ENCODE data around the gene ZNF385A.

The ZNF385A gene

DNA sequence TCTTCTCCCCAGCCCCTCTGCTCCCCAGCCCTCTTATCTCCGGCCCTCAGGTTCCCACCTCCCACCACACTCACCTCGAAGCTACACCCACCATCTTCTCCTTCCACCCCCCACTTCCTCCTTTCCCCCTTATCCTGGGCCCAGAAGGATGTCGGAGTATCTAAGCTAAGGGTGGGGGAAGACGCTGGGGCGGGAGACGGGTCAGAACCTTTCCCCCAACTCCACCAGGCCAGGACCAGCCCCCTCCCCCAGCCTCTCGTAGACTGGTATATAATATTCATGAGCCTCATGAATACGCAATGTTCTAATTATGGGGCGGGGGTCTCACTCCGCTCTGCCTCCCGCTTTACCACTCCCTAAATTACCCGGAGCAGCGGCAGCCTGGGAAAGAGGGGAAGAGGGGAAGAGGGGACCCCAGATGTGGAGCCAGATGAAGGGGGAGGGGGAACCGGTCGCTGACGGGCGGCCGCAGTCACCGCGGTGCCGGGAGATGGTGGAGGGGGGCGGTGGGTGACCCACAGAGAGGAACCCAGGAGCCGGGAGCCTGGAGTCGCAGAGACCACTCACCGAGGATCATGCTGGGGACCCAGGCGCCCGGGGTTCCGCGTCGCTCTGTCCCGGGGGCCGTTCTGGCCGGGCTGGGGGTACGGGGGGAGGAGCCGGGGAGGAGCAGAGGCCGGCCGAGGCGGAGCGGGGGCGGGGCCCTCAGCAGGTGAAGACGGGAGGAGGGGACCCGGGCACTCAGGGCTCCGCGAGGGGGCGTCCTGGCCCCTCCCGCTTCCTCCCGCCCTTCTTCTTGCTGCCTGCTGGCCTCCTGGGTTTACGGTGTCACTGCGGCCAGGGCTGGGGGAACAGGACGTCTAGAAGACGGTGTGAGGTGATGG lies 6.4 kb upstream of the ZNF385A start:
- DNase-seq = no peak

DNA sequence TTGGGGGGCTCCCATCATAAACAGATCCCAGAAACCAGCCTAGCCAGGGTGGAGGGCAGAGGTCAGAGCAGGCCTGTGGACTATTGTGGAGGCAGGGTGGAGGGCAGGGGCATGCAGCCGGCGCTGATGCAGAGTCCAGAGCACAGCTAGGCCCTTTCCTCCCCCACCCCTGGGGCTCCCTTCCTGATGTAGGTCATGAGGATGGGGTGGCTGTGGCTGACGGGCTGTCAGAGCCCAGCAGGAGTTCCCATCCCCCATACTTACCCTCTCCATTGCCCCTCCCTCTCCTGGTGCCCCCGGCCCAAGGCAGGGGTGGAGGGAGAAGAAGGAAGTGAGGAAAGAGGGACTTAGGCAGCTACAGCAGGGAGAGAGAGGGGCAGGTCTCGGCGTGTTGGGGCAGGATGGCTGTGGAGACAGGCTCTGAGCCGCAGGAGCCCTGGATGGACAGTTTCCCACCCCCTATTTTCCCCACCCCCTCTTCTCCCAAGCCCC lies 5.7 kb upstream of the ZNF385A start:
- no peak for DNase-seq

DNA sequence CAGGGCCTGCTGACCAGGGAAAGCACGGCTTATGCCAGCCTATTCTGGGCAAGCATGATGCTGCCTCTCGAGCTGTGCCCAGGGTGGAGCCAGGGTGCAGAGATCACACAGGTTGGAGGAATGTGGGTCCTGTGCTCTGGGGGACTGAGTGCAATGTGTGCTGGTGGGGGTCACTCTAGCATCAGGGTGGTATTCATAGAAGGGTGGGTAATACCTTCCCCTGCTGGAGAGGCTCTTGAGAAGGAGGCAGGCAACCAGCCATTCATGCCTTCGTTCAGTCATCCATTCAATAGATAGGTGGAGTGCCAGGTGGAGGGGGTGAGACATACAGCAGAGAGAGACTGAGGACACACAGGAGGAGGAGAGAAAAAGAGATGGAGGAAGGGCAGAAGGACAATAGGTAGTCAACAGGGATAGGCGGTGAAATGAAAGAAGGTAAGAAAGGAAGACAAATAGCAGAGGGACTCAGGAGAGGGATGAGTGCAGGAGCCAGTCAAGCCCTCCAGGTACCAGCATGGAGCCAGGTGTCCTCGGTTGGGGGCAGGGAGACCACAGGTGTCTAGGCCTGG lies 5.2 kb upstream of the ZNF385A start:
- no peak for DNase-seq

DNA sequence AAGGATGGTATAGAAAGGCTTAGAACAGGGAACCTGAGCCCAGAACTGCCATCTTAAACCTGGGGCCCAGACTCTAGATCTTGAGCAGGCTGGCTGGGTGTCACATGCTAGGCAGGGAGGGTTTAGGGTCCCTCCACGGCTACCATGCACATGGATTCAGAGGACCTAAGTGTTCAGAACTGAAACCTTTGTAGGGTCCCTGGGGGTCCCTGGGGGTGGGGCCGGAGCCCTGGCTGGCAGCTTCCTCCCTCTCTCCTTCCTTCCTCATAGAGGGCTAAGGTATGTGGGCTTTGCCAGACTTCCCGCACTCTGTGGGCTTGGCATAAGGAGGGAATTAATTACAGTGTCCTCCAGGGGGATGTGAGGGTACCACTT lies 4.6 kb upstream of the ZNF385A start:
- no peak for DNase-seq

DNA sequence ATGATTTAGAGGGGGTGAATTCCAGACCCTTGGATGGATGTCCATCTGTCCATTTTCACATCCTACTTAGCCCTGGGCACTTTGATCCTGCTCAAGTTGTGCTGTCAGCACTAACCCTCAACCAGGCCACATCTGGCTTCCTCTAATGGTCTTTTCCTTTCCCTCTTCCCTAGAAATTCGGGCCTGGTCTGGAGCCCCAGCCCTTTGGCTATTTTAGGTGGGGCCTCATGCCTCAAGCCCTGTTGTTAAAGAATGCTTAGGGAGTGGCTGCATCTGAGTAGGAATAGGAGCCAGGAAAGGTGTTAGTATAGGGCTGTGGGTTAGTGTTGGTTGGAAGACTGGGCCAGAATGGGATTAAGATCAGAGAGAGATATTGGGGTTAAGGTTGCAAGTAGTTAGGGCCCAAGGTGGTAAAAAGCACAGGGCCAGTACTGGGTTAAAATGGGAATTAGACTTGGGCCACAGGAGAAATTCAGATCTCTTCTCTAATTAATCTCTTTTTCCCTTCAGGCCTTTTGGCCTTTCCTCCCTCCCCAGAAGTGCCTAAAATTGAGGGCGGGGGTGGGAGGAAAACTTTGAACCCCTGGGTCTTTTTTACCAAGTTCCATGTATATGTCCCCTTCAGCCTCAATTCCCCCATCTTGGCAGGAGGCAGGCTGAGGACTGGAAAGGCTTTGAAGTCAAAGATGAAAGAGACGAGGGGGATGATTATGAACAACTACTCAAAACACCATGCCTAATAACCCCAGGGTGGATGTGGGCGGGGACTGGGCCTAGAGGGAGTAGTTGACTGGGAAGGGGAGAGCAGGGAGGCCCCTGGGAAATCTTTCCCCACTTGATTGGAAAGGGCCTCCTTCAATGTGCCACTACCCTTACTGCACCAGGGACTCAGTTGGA lies 4.0 kb upstream of the ZNF385A start:
- DNase-seq = no peak

DNA sequence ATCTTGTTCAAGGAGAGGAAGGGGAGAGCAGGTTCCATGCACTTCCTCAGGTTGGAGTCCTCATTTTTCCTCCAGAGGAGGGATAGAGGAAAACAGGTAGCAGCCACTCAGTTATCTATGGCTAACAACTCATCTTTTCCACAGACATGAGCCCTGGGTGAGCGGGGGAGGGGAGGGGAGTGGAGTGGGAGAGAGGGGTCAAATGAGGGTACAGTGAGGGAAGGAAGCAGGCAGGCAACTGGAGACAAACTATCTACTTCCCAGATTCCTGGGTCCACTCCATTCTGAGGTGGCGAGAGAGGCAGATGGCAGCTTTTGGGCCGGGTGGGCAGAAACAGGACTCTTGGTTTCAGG lies 2.6 kb upstream of the ZNF385A start:
- DNase-seq = no peak

DNA sequence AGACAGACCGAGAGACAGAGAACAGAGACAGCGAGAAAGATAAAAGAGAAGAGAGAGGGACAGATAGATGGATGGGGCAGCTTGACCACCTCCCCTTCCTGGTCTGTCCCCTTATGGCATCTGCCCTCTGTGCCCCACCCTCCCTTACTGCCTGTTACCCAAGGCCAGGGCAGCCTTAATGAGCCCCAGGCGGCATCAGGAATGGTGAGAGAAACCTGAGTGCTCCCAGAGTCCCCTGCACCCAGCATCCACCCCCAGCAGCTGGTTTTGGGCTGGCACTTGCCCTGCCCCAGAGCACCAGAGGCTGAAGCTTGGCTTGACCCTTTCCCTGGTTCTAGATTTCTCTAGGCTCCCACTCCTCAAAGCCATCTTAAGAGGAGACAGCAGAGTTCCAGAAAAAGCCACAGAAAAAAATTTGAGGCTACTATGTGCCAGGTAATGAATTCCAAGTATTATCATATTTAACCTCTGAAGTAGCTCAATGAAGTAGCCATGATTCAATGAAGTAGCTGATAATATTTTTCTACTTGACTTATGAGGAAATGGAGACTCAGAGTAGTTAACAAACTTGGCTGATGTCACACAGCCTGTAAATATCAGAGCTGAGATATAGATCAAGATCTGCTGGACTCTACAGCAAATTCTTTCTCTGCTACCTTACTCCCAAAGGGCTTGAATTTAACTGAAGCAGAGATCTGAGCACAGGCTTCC lies 2.0 kb upstream of the ZNF385A start:
- no peak for DNase-seq

DNA sequence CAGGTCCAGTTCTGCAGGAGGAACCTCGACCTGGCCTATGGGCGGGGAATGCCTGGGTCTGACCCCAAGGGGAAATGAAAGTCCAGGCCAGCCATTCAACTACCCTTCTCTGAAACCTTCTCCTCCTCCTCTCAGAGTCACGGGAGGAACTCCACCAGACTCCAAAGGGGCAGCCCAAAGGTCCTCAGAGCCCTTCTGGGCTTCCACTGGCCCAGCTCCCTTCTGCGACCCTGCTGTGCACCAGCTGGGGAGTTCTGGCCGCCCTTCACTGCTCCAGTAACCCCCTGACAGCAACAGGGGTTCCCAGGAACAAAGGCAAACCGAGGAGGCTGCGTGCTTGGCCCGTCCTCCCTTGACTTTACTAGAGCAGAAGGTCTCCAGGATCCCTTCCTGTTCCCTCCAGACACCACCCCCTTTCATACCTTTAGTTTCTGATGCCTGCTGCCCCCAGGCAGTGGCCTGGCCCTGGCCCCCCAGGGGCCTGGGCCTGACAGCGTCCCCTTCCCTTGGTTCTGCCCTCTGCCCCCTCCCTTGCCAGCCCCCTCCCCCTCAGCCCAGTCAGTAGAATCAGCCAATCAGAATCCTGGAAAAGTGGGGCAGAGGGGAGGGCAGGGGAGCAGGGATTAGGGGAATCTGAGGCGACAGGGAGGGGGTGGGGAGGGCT lies 850 bp upstream of the ZNF385A start:
- DNase-seq = no peak

DNA sequence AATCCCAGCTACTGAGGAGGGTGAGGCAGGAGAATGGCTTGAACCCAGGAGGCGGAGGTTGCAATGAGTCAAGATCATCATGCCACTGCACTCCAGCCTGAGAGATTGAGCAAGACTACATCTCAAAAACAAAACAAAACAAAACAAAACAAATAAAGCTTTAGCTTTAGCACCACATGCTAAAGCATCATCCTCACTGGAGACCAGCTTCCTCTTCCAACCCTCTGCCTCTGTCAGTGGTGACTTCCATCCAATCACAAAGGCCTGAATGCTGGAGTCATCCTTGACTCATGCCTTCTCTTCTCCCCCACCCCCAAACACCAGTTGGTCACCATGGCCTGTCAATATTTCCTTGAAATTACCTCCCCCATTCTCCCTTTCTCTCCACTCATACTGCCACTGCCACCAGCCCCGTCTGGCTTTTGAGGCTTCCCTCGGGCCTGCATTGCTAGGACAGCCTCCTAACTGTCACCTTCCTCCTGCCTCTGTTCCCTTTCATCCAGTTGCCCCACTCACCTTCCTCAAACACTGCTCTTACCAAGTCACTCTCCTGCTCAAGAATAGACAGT lies 1.4 kb downstream of the ZNF385A start:
- peak; percentile 93 for DNase-seq

DNA sequence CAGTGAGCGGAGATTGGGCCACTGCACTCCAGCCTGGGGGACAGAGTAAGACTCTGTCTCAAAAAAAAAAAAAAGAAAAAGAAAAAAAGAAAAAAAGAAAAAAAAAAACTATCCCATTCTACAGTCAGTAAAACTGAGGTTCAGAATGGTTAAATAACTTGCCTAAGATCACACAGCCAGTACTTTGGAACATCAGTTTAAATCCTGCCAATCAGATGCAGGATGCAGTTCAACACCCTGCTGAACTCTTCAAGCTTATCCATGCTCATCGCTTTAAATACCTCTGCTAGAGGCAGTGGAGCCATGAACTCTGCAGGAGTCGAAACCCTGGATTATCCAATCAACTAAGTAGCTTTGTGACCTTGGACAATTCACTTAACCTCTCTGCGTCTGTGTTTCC lies 3.4 kb downstream of the ZNF385A start:
- DNase-seq = no peak

DNA sequence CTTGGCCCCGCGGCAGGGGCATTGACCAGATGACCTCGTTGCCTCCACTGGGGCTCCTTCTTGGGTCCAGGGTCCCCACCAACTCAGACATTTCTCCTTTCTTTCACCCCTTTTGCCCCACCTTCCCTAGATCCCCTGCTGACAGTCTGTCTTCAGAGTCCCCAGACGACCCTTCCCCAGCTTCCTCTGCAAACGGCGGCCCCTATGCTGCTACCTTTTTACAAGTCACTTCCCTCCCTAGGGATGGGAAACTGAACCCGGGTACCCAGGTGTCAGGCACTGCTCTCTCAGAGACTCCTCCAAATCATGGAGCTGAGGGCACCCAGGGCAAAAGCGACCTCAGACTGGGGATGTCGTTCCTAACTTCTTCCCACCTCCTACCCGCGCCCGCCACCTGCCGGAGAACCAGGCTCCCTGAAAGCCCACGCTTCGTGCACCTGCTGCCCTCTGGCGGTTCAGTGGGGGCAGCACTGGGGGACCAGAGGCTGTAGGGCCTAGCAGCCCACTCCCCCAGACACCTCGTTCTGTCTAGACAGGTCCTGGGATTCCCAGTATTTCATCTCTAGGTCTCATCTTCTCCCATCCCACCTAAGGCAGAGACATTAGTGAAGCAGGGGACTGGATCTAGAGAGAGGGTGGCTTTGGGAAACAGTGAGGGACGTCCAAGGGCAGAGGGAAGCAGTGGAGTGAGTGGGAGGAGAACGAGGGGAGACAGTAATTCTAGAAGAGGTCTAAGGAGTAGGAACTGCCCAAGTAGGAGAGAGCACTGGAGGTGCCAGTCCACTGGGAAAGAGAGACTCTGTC lies 4.9 kb downstream of the ZNF385A start:
- DNase-seq = peak; percentile 84

DNA sequence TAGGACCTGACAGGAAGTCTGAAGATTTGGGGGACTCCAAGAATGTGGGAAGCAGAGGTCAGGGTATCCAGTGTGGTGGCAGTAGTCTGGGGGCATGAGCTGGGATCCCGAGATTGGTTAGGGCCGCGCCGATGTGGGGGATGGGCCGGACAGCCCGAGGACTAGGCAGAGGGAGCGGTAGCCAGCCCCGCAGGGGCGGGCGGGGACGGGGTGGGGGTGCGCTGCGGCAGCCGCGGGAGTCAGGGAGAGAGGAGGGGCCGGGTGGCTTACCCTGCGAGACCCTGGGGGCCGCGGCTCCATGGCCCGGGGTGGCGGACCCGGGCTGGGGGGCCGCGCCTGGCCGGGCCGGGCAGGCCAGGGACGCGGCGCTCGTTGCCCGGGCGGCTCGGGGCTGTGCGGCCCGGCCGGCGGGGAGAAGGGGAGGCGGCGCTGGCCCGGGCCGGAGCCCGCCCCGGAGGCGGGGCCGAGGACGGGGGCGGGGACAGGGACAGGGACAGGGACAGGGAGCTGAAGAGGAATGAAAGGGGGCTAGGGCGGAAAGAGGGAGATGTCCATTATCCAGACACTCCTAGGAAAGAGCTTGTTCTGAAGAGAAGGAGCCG lies 5.6 kb downstream of the ZNF385A start:
- DNase-seq = peak; percentile 52

DNA sequence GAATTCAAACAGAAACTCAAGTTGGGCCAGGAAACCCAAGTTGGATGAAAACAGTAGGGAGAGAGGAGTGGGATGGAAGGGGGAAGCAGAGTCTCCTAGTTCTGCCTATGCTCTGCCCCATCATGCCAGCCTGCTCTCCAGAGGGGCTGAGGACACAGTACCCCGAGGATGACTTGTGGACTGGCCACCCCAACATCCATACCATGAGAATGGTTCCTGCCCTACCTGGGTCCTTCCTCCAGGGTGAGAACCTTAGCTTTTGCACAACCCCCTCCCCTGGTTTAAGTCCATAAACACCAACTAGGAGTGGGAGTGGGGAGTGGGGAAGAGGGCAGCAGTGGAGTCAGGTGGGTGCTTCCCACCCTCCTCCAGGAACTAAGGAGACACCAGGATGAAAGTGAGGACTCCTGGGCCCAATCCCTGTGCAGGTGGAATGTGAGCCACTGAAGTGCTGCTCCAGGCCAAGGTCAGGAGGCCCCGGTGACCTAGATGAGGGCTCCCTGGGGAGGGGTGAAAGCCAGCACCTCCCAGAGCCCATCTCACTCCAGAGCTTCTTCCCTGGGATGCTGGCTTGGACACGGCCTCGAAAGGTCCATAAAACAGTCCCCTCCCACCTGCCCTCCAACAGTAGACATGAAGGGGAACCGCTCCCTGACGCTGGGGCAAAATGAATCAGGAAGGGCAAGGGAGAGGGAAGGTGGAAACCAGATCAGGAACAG lies 6.6 kb downstream of the ZNF385A start:
- DNase-seq = no peak

DNA sequence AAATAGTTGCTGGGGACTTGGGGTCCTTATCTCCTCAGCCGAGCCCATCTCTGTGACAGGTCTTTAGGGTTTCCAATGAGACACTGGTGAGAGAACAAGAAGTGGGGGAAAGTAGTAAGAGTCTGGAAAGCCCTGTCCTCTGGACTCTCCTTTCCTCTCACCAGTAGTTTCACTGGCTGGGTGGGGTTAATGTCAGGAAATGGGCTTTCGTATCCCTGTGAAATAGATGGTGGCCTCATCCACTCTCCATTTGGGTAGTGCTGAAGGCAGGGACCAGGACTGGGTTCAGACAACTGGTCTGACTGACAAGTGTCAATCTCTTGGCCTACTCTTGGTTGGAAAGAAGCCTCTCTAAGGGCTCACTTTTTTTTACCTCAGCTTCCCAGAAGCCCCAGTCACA lies 7.5 kb downstream of the ZNF385A start:
- no peak for DNase-seq

DNA sequence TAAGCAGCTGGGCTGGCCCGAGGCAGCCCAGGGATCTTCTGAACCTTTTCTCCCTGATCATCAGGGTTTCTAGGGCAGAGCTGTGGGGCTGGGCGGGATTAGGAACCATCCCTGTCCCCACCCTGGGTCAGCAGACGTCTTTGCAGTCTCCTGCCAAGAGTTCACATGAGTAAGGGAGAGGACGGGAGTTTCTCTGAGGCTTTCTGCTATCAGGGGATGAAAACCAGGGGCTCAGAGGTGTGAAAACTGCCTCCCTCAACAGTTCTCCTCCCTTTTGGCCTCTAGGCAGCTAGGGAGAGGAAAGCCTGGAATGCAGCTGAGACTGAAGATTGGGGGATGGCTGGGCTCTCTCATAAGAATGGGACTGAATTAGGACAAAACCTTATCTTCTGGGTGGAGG lies 7.9 kb downstream of the ZNF385A start:
- DNase-seq = no peak

DNA sequence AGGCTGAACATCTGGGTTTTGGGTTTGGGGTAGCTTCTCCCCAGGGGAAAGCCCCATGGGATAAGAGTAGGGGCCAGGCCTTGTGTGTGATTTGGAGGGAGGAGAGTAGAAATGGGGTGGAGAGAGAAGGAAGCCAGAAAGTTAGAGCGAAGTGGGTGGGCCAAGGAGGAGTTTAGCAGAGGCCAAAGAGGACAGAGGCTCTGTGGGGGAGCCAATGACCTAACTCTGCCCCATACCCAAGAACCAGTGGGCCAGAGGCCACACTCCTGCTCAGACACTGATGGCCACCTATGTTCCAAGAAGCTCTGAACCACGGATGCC lies 9.3 kb downstream of the ZNF385A start:
- DNase-seq = no peak

DNA sequence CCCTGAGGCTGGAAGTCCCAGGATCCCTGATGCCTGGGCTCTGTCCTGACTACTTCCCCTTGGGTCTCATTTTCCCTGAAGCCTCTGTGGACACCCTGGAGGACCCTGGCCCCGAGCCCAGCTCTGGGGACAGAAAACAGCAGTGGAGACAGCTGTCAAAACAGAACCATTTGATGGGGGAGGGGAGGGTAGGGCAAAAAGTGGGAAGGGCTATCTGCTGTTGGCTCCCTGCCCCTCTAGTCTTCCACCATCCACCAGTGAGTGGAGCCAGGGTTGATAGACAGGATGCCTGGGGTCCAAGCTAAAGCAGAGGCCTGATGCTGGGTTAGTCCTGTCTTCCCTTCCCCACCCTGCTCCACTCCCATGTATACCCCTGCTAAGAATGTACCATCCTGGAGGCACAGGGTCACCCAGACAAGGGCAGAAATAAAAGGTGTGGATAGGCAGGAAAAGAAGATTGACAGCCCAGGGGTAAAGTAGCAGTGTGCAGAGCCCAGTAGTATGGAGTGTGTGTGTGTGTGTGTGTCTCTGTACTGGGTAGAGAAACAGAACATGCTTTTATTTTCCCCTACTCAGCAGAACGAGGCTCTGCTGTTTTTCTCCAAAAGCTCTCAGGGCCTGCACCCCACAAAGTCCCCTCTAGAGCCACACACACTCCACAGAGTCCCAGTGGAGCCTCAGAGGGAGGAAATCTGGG lies 9.8 kb downstream of the ZNF385A start:
- no peak for DNase-seq

DNA sequence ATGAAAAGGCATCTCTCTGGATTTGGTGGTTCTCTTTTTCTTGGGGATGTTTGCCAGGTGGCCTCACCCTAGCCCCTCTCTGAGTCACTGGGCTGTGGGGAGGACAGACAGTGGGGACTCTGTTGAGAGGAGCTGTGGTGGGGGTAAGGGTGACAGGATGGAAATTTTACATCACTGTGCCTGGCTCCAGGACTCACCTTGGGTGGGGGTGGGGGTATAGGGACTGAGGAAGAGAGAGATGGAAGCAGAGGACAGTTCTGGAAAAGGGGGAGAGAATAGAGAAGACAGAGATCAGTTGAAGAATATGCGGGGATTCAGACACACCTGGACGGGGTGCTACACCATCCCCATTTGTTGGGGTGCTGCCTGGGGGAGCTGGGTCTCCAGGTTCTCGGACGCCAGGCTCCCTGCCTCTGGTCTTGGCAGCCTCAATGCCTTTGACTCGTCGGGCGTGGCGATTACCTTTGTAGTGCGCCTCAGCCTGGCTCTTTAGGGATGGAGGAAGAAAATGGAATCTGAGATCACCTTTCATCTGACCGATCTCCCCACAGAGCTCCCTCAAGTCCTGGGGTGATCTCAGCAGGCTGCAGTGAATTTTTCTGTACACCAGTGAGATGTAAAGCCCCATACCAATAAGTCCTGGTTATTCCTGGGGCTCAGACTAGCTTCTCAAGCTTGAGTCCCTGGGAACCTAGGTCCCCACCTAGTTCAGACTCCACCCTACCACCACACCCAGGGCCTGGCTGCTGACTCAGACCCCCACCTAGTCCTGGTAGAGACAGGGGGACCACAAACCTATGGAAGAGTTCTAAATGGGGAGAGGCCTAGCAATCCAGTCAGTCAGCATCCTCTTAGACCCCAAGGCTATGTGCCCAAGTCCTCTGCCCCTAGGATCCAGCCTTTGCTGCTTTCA lies 10.6 kb downstream of the ZNF385A start:
- DNase-seq = no peak
